ENCODE results near the gene TEX9. TPM values are rescaled to one million over a fixed set of nuclear protein-coding genes. Genes with fewer than 3 reads are reported as not detected.

Gene TEX9
- total and polyA plus RNA-seq, 2 experiments from 2014 or later: 2.6 to 7.4 TPM

DNA sequence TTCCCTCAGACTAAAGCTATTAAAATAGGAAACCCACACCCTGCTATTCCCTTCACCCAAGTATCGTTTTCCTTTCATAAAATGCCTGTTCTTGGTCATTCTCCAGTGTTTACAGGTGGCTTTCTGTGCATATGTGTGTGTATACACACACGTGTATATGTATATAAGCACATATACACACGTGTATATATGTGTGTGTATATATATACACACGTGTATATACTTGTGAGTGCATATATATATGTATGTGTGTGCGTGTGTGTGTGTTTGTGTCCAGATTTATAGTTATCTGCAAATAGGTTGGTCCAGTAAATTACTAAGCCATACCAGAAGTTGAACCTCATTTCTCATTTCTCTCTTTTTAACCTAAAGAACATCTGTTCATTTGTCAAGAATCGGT is 15.7 kb upstream of the TEX9 start:
- Histone ChIP-seq H4K20me1 (ENCODE audit: insufficient read depth, poor library complexity, severe bottlenecking) (no peaks in the 10 kb centered on the region), H3K27ac (no peak overlapping the region), H2AFZ (no peak overlapping the region), H3K4me3 (no peak overlapping the region), H3K36me3 (replicated peaks; ENCODE audit: insufficient read depth, low read depth) (no peaks in the 10 kb centered on the region), H3K4me2 (no peak overlapping the region), H3K79me2 (no peaks in the 10 kb centered on the region), H3K4me1 (ENCODE audit: insufficient read depth) (no peaks in the 10 kb centered on the region), H3K9me2 (replicated peaks; ENCODE audit: insufficient read depth) (no peaks in the 10 kb centered on the region), H3K9me3 (ENCODE audit: low read depth) (no peaks in the 10 kb centered on the region), H3K27me3 (no peaks in the 10 kb centered on the region)
- no peak for TF ChIP-seq EZH2phosphoT487 (IDR thresholded peaks at IDR 0.05; ENCODE audit: low read depth, severe bottlenecking, unreplicated experiment)
- TF ChIP-seq EZH2 (IDR thresholded peaks at IDR 0.05; ENCODE audit: borderline replicate concordance): no peak
- TF ChIP-seq, protein P1, sequence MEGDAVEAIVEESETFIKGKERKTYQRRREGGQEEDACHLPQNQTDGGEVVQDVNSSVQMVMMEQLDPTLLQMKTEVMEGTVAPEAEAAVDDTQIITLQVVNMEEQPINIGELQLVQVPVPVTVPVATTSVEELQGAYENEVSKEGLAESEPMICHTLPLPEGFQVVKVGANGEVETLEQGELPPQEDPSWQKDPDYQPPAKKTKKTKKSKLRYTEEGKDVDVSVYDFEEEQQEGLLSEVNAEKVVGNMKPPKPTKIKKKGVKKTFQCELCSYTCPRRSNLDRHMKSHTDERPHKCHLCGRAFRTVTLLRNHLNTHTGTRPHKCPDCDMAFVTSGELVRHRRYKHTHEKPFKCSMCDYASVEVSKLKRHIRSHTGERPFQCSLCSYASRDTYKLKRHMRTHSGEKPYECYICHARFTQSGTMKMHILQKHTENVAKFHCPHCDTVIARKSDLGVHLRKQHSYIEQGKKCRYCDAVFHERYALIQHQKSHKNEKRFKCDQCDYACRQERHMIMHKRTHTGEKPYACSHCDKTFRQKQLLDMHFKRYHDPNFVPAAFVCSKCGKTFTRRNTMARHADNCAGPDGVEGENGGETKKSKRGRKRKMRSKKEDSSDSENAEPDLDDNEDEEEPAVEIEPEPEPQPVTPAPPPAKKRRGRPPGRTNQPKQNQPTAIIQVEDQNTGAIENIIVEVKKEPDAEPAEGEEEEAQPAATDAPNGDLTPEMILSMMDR (IDR thresholded peaks at IDR 0.05; ENCODE audit: poor library complexity): no peak
- DNase-seq (ENCODE audit: low spot score): no peak
- WGBS (ENCODE audit: low lambda C conversion rate, missing lambda C conversion rate): 87% methylated on average over 6 of the region's 6 CpGs

DNA sequence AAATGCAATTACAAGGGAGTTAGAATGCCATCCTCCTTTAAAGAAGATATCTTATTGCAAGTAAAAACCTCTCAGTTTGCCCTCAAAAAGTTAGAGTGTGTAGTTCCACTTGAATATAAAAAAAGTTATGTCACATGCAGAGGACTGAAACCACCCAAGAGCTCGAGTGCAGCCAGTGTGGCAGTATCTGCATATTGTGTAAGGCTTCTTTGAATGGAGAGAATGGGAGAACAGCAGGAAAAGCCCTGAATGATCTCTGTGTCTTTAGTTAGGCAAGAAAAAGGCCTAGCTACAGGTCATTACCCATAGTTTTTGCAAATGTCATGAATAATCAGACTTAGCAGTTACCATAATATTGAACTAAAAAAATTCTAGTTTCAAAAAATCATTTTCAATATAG is 13.9 kb upstream of the TEX9 start:
- Histone ChIP-seq H3K9me2 (replicated peaks; ENCODE audit: insufficient read depth) (no peaks in the 10 kb centered on the region), H3K27me3 (no peaks in the 10 kb centered on the region), H4K20me1 (ENCODE audit: insufficient read depth, poor library complexity, severe bottlenecking) (no peaks in the 10 kb centered on the region), H3K27ac (no peak overlapping the region), H3K4me1 (ENCODE audit: insufficient read depth) (no peaks in the 10 kb centered on the region), H3K9me3 (ENCODE audit: low read depth) (no peaks in the 10 kb centered on the region), H3K36me3 (replicated peaks; ENCODE audit: insufficient read depth, low read depth) (no peaks in the 10 kb centered on the region), H3K4me3 (no peak overlapping the region), H3K4me2 (no peak overlapping the region), H3K79me2 (no peaks in the 10 kb centered on the region), H2AFZ (no peak overlapping the region)
- 38% methylated on average over 1 of the region's 1 CpG for WGBS (ENCODE audit: low lambda C conversion rate, missing lambda C conversion rate)
- TF ChIP-seq EZH2phosphoT487 (IDR thresholded peaks at IDR 0.05; ENCODE audit: low read depth, severe bottlenecking, unreplicated experiment) (no peak), EZH2 (IDR thresholded peaks at IDR 0.05; ENCODE audit: borderline replicate concordance) (no peak)
- TF ChIP-seq, protein P1 (IDR thresholded peaks at IDR 0.05; ENCODE audit: poor library complexity): no peak
- no peak for DNase-seq (ENCODE audit: low spot score)

DNA sequence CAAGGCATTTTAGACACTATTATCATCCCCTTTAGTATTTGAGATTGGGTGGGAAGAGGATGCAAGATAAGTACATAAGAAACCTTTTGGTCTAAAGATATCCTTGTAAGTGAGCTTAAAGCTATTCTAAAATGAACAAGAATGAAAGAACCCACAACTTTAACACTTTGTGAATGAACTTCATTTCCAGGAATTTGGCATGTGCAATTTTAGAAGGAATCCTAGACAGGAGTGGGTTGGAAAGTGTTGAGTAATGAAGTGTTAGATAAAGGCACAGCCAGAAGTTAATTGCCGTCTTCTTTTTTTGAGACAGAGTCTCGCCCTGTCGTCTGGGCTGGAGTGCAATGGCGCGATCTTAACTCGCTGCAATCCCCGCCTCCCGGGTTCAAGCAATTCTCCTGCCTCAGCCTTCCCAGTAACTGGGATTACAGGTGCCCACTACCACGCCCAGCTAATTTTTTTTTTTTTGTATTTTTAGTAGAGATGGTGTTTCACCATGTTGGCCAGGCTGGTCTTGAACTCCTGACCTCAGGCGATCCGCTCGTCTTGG is 13.2 kb upstream of the TEX9 start:
- Histone ChIP-seq H2AFZ (no peak overlapping the region), H3K9me2 (replicated peaks; ENCODE audit: insufficient read depth) (no peaks in the 10 kb centered on the region), H3K9me3 (ENCODE audit: low read depth) (no peaks in the 10 kb centered on the region), H4K20me1 (ENCODE audit: insufficient read depth, poor library complexity, severe bottlenecking) (no peaks in the 10 kb centered on the region), H3K79me2 (no peaks in the 10 kb centered on the region), H3K27me3 (no peaks in the 10 kb centered on the region), H3K27ac (no peak overlapping the region), H3K4me2 (no peak overlapping the region), H3K4me3 (no peak overlapping the region), H3K36me3 (replicated peaks; ENCODE audit: insufficient read depth, low read depth) (no peaks in the 10 kb centered on the region), H3K4me1 (ENCODE audit: insufficient read depth) (no peaks in the 10 kb centered on the region)
- DNase-seq (ENCODE audit: low spot score): no peak
- TF ChIP-seq, protein P1 (IDR thresholded peaks at IDR 0.05; ENCODE audit: poor library complexity): no peak
- TF ChIP-seq EZH2 (IDR thresholded peaks at IDR 0.05; ENCODE audit: borderline replicate concordance) (no peak), EZH2phosphoT487 (IDR thresholded peaks at IDR 0.05; ENCODE audit: low read depth, severe bottlenecking, unreplicated experiment) (no peak)
- WGBS (ENCODE audit: low lambda C conversion rate, missing lambda C conversion rate): 98% methylated on average over 12 of the region's 12 CpGs
